Fibroblast of peridontal ligament (primary cell): Measurements from ENCODE around the gene STARD8.
A peak's percentile ranks its signal among the peaks of the same experiment; 100 is the strongest.
"Not testable (repeated sequence)": the region's sequence is repeated elsewhere in the genome, so short reads cannot be mapped to it uniquely, and the experiment has no call there.

Experiments used
- DNase-seq: peaks from one replicate; pipeline ENCODE4 v3.0.0-alpha.2; 2010; ENCODE audit errors: extremely low read depth

The STARD8 gene

DNA sequence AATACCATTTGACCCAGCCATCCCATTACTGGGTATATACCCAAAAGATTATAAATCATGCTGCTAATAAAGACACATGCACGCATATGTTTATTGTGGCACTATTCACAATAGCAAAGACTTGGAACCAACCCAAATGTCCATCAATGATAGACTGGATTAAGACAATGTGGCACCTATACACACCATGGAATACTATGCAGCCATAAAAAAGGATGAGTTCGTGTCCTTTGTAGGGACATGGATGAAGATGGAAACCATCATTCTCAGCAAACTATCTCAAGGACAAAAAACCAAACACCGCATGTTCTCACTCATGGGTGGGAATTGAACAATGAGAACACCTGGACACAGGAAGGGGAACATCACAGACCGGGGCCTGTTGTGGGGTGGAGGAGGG is 9.0 kb downstream of the STARD8 start:
- not testable (repeated sequence) for DNase-seq

DNA sequence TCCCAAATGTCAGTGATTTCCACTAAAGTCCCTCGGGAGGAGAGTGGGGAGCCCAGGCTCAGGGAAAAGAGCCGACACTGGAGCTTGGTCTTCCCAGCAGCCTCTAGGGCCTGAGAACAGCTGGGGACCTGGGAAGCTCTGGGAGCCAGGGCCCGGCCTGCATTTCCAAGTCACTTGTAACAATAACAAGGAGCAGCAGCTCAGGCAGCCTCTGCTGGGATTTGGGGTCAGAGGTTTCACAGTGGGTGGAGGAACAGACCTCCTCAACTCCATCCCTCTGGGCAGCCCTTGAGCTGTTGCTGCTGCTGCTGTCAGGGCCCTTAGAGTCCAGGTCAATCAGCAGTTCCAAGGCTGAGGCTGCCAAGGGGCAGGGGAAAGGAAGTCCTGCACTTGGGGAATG is 11.1 kb downstream of the STARD8 start:
- no peak for DNase-seq

DNA sequence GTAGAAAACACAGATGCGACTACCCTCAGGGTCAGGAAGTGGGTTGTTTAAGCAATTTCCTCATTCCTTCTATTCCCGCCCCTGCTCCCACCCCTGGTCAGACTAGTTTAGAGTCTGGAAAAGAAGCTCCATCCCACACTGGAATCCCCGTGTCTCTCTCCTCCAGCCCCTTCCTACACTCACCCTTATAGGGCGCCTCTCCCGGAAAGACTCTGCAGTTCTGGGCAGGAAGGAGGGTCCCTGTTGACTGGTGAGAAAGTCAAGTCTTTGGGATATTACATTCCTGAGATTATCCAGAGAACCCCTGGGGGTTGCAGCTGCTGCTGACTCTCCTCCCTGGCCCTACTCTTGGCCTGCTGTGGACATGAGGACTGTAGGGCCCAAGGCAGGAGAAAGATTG is 11.9 kb downstream of the STARD8 start:
- no peak for DNase-seq

DNA sequence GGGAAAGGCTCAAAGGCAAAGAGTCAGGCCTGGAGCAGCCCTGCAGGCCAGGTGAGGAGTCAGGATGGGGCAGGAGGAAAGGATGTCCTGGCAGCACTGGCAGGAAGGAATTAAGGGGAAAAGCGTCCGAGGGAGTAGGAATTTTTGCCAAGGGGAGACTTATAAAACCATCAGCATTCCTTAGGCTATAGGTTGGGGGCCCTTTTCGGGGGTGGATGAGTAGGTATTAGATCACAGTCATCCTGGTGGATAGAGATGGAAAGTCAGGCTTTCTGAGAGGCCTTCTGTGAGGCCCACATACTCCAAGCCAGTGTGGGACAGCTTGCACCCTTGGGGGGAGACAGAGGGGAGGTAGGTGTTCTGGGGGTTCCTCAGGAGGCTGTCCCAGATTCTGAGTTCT is 12.3 kb downstream of the STARD8 start:
- DNase-seq, result no peak

DNA sequence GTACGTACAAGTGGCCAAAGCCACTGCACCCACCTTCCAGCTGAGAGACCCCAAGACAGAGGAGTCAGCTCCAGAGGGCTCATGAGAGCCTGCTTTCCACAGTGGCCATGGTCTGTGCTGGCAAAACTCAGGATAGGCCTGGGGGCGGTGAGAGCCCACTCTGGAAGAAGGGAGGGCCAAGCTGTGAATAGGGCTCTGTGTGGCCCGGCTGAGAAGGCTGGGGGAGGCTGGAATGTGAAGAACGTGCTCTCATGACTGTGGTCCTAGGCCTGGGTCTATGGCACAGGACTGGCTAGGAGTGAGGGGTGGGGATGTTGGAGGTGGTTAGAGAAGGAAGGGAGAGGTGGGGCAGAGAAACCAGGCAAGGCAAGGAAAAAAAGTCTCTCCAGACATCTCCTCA is 13.3 kb downstream of the STARD8 start:
- DNase-seq, result no peak

DNA sequence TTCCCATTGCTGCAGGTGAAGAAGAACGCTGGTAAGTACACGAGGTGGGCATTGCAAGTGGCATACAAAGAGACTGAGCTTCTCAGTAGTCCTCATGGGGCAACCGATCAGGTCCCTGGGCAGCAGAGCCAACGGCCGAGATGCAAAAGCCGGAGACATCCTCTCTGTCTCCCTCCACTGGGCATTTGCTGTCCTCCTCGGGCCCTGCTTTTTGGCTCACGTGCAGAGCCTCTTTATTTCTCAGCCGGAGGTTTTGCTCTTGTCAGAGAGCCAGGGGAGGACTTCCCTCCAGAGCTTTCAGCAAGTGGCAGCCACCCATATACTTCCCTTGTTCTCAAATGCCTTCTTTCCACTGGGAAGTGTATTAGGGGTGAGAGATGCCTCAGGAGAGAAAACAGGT is 18.0 kb downstream of the STARD8 start:
- DNase-seq, result no peak

DNA sequence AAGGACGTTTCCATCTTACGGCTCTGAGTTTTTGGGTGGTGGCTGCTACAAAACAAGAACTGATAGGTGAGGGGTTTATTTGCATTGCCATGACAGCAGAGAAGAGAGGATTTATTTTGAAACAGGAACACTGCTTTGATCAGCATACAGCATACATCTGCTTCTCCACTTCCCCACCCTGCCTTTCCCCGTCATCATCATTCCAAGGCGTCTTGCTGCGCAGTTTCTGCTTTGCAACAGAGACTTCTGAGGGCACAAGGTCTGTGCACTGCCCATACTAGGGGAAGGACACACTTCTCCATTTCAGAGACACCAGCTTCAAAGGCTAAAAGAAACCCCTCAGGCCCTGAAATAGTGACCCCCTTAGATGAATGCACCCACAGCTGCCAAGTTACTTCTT is 19.1 kb downstream of the STARD8 start:
- DNase-seq, result no peak

DNA sequence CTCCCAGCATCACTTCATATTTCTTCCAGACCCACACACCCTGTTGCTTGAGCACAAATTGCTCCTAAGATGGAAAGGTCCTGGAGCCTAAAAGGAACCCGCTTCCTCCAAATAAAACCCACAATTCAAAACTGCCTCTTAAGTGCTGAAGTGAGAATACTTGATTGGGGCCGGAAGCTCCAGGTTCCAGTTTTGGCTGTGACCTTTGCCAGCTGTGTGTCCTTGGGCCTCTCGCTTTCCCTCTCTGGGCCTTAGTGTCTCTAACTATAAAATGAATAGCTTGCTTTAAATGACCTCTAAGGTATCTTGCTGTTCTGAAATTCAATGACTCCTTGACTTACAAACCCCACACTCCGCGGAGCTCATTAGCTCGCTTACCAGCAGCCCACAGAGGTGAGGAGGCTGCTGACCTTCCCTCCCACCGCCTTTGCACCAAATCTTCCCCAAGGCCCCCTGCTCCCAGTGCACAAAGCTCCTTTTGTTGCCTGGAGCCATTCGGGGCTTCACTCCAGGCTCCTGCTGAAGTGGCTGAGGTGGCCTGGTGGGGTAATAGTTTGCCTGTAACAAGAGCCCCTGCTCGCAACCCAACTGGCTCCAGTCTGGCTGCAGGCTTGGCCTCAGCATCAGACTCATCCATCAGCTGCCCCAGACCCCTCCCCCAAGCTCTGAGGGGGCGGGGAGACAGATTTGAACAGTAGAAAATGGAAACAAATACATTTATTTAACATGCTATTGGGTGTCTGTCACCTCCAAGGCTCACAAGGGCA is 21.8 kb downstream of the STARD8 start:
- no peak for DNase-seq

DNA sequence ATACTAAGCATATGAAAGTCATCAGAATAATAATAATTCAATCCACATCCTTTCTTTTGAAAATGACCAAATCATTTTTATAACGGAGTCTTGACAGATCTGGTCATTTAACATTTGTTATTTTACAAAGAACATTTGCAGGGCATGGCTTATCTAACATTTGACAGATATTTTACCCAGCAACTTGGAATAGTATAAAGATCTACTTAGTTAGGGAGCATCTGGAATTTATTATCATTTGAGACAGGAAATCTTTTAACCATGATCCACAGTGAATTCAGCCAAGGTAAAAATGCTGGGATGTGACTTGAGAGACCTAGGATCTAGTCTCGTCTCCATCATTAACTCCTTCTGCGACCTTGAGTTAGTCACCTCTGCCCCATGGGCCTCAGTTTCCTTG is 22.4 kb downstream of the STARD8 start:
- peak; percentile 7 for DNase-seq

DNA sequence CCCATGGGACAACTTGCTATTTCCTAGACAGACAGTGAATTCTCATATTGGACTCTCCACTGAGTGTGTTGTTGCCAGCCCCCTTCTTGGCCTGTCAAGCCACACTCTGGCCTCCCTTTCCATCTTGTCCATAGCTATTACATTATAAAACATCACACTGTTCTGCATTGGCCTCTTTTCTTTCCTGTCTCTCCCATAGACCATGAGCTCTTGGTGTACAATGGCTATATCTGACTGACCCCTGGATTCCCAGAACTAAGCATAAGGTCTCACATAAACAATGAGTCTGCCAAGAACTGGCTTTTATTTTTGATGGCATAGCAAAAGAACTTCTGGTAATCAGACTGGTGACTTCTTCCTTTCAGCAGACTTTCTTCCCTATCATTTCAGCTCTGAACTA is 23.8 kb downstream of the STARD8 start:
- DNase-seq, result no peak

DNA sequence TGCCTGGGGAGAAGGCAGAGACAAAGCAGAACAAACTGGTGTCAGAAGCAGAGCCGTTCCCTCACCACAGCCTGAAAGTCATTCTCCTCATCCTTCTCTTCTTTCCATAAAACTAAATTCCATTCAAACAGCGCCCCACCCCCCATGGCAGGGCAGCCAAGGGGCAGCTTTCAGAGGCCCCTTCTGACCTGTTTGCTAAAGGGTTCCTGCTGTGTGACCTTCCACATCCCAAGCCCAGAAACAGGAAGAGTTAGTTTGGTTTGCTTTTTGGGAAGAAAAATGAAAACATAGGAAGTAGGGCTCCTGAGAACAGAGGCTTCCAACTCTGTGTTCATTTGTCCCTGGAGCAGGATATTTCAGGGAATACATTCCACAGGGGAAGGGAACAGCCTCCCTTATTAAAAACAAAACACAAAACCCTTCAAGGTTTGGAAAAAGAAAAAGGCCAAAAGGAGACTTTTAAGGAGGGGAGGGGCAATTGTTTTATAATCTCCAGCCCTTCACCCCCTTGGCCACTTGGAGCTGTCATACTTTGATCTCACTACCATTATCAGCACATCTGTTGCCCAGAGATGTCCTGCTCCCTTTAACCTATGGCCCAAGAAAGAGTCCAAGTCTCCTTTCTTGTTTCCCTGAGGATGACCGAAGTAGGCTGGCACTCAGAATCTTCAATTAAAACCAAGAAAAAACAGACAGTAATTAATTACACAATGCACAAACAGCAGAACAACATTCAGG is 25.3 kb downstream of the STARD8 start:
- DNase-seq, result no peak

DNA sequence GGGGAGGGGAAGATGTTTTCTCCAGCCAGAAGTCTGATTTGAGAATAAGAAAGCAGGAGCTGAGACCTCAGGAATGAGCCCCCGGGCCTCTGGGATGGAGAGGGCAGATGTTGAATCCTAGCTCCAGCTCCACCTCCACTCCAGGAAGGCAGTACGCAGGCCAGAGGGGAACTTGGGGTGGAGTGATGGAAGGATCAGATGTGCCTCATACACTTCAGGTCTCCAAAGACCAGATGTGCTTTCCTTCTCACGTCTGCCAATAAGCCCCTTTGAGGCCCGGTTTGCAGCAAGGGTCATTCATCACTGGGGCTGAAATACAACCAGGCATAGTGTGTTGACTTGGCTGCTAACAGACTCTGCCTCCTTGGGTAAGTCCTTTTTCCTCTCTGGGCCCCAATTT is 28.1 kb downstream of the STARD8 start:
- DNase-seq, result no peak

DNA sequence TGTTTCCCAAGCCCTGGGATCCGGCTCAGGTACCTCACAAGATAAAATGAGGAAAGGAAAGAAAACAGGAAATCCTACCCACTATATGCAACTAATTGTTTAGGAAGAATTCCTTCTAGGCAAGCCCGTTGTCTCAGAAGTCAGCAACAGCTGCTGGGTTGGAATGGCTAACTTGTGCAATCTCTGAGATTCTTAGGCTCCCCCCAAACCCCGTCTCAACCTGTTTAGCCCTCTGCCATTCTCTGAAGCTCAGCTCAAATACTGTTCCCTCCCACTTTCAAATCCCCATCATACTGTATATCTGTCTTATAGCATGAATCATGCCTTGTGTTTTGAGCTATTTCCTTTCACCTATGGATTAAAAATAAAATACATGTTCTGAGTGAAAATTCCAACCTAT is 28.9 kb downstream of the STARD8 start:
- DNase-seq, result no peak

DNA sequence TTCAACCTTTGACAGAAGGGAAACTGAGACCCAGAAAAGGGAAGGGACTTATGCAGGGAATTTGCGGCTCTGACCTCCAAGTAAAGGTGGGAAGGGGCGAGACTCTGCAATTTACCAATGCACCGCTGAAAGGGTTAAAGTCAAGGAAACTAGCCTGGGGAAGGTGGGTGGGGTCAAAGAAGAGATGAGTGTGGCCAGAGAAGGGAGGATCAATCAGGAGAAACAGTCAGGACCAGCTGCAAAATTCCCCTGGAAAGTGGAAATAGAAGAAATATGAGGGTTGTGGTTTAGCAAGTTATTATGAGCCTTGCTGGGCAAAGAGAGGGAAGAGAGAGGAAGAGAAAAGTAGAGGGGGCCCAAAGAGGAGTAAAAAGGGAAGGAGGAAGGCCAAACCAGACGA is 30.5 kb downstream of the STARD8 start:
- no peak for DNase-seq

DNA sequence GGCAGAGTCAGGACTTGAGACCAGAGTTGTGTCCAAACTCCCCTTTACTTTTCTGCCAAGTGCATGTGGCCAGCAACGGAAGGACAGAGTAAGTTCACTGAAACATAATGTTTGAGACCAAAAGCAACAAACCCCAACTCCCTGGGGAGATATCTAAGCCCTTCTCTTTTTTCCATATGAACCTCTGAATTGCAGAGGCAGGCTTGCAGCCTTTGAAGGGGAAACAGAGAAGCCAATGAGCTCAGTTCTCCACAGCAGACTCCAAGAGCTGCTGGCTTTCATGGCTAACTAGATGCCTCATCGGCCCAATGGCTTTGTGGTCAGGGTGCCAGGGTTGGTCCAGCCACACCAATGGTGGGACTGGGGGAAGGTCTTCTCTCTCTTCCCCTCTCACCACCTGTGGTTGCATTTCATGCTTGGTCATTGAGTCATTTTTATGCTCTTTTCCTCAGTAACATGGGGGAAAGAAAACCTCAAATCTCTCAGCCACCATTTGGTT is 34.0 kb downstream of the STARD8 start:
- DNase-seq, result peak; percentile 54

DNA sequence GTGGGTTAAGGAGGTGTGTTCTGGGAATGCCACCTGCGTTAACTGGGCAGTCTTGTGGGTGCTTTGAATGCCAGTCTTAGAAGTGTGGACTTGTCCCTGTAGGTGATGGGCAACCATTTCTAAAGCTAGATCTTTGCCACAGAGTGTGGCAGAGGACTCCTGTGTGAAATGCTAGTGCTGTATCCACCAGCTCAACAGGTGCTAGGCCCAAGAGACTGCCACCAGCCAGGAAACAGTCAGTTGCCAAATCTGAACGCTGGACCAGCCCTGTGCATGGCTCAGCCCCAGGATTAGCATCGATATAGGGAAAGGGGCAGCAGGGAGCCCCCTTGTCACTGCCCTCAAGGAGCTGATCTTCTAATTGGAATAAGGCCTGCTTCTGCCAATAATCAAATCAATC is 35.3 kb downstream of the STARD8 start:
- DNase-seq, result no peak

DNA sequence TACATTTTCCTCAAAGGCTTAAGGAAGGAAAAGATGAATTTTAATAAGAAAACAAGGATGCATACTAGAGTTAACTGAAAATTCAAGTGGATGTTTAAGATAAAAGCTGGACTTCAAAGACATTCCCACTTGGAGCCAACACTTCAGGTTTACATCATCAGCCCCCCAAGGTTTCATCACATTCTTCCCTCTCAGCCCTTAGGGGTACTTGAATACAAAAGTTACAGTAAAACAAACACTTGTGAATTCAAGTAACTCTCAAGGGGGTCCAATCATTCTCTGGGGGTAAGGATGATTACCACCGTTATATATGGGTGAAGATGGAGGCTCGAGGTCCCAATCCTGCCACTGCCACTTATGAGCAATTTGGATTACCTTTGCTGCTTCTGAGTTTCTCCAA is 36.1 kb downstream of the STARD8 start:
- DNase-seq, result no peak

DNA sequence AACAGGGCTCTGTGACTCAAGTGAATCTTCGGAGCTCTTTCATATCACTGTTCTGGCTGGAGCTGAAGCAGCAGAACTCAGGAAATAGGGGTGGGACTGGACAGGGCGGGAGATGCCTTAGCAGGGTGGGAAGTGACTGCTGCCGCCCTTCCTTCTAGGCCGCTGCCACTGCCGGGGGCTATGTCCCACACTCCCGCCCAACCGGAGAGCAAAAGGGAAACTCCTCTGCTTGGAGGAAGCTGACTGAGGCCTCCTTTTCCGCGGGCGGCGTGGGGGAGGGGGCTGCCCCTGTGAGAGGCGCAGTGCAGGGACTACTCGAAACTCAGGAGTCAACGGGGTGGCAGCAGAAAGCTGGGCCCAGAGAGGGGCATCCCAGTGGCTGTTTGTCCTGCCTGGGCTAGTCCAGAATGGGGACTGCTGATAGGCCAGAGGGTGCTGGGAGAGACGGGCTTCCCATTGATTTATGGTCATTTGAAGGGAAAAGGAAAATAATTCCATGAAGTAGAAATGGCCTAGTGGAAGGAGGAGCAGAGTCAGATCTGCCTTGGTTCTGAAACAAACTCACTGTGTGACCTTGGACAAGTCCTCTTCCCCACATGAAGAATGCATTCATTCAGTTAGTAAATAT is 36.9 kb downstream of the STARD8 start:
- no peak for DNase-seq

DNA sequence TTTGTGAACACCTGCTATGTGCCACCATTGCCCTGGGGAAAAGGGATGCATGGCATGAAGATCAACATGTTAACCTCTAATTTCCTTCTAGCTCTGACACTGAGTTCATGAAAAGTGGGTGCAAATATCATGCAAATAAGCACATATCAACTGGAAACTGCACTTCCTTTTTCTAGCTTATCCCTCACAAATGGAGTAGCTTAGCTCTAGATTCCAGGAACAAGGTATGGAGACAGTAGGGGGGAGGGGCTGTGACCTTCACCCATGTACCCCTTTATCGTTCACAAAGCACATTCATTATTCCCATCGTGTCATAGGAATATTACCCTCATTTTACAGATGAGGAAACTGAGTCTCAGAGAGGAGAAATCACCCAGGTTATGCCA is 37.4 kb downstream of the STARD8 start:
- DNase-seq, result no peak

DNA sequence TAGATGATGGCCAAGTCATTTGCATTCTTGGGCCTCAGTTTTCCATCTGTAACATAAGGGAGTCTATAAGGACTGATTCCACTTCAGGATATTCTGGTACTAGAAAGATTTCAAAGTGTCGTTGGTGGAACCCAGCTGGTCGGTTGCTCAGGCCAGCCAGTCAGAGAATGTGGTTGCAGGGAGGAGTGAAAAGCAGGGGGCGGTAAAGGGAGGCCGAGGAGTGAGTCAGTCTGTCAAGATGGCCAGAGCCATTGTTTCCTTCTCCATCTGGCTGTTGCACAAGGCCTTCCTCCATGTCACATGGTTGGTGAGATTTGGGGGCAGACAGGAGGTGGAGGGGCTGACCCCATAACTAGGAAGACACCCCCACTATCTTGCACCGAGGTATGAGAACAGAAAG is 38.2 kb downstream of the STARD8 start:
- DNase-seq, result no peak

DNA sequence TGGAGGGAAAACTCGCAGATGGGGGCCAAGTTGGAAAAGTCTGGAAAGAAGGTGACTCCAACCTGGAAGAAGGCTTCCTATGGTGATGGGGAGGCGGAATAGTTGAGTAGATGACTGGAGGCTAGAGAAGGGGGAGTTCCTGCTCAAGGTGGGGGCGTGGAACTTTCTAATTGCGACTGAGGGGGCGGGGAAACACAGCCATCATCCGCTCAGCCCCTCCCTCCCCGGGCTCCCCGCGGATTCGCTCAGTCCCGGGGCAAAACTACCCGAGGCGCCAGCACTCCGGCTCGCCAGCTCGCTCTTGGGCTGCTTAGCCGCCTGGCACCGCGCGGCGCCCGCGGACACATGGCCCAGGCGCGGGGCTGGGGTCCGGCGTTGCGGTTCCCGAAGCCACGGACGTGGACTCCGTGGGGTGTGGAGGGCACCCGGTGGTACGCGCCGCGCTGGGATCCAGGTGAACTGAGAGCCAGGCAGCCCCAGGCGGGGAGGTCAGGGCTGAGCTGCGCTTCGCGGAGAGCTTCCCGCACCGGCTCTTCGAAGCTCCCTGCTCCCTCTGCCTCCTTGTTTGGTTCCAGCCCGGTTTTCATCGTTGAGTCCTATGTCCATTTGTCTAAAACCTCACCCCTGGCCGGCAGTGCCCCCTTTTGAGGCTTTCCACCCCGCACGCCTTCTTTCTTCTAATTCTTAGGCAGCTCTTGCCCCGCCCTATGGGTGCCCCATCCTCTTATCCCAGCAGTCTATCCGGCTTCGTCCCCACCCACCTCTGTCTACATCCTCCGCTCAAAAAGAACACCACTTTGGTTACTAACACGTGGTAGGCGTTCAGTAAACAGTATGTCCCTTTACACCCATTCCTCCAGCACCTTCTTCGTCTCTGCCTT is 38.9 kb downstream of the STARD8 start:
- DNase-seq, result no peak

DNA sequence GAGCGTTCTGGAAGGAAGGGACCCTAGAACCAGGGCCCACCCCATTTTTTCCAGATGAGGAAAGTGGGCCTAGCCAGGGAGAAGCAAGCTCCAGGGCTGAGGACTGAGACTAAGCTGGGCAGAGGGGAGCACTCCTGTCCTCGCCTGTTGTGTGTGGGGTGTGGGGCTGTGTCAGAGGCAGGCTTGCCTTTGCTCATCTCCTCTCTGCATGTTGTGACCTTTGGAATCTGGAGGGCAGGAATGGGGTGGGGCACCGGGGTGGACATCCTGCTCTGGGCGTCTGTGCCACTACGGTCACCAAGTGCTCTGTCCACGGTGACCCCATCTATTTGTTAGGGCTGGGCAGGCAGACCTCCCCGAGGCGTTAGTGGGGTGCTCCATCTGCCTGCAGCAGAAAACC is 41.5 kb downstream of the STARD8 start:
- not testable (repeated sequence) for DNase-seq
